ENCODE measurements around the gene BCAT1. TPM values are rescaled to one million over a fixed set of nuclear protein-coding genes. Genes with fewer than 3 reads are reported as not detected.

Gene BCAT1
- total and polyA plus RNA-seq, 8 donors = 1.3 to 33.0 (median 7.4) TPM

GRCh38 chr12:24945845-24946244, 3.1 kb downstream of the BCAT1 start:
- H3K9me3 ChIP-seq = no peaks in the 10 kb centered on the region
- DNase-seq = no peak
- intact Hi-C loops (cut with DNase I; ENCODE audit: low total_unique reads) = no loop called here

GRCh38 chr12:24945039-24945438, 3.9 kb downstream of the BCAT1 start:
- Histone ChIP-seq H3K36me3 (no peaks in the 10 kb centered on the region), H3K4me3 (no peak overlapping the region), H3K27ac (no peak overlapping the region), H3K27me3 (peaks cover 0 to 21% (median 6%) of the 10 kb centered on the region in 3 donors), H3K9me3 (no peaks in the 10 kb centered on the region), H3K4me1 (peaks cover 0 to 21% (median 13%) of the 10 kb centered on the region in 4 donors)
- TF ChIP-seq EP300 (IDR thresholded peaks at IDR 0.05) (no peak), POLR2AphosphoS5 (IDR thresholded peaks at IDR 0.05) (no peak), CTCF (IDR thresholded peaks at IDR 0.05) (no peak), POLR2A (IDR thresholded peaks at IDR 0.05) (no peak)
- intact Hi-C loops (cut with DNase I; ENCODE audit: low total_unique reads) = no loop called here
- no peak for DNase-seq
- 87 to 97% (median 92%) methylated on average over 1 of the region's 1 CpG for WGBS, 5 donors

More at GRCh38 chr12:24945845-24946244, 3.1 kb downstream of the BCAT1 start:
- H3K4me3 ChIP-seq = no peak overlapping the region
- H3K4me1 ChIP-seq = peaks cover 0 to 21% (median 13%) of the 10 kb centered on the region in 4 donors
- no peaks in the 10 kb centered on the region for H3K36me3 ChIP-seq
- peaks cover 0 to 21% (median 6%) of the 10 kb centered on the region in 3 donors for H3K27me3 ChIP-seq
- TF ChIP-seq POLR2A (IDR thresholded peaks at IDR 0.05) (no peak), CTCF (IDR thresholded peaks at IDR 0.05) (no peak), POLR2AphosphoS5 (IDR thresholded peaks at IDR 0.05) (no peak), EP300 (IDR thresholded peaks at IDR 0.05) (no peak)
- H3K27ac ChIP-seq = no peak overlapping the region

- no peak overlapping the region for H3K27ac ChIP-seq
- no peaks in the 10 kb centered on the region for H3K9me3 ChIP-seq
- intact Hi-C loops (cut with DNase I; ENCODE audit: low total_unique reads) = no loop called here
- H3K36me3 ChIP-seq = no peaks in the 10 kb centered on the region
- no peak for TF ChIP-seq POLR2A (IDR thresholded peaks at IDR 0.05)
- no peak for TF ChIP-seq EP300 (IDR thresholded peaks at IDR 0.05)
- TF ChIP-seq POLR2AphosphoS5 (IDR thresholded peaks at IDR 0.05) = no peak
- TF ChIP-seq CTCF (IDR thresholded peaks at IDR 0.05) = no peak
- WGBS, 5 donors = 89 to 94% (median 93%) methylated on average over 2 of the region's 2 CpGs
- peaks cover 0 to 19% (median 6%) of the 10 kb centered on the region in 3 donors for H3K27me3 ChIP-seq
- DNase-seq = no peak
- H3K4me1 ChIP-seq = peaks cover 0 to 21% (median 13%) of the 10 kb centered on the region in 4 donors
- no peak overlapping the region for H3K4me3 ChIP-seq
Measured at GRCh38 chr12:24944601-24944975, 4.3 kb downstream of the BCAT1 start.

- no peak for DNase-seq
- H3K9me3 ChIP-seq = no peaks in the 10 kb centered on the region
- H3K36me3 ChIP-seq = no peaks in the 10 kb centered on the region
- no peak for TF ChIP-seq CTCF (IDR thresholded peaks at IDR 0.05)
- peaks cover 0 to 14% (median 4%) of the 10 kb centered on the region in 3 donors for H3K27me3 ChIP-seq
- WGBS, 5 donors = 68 to 81% (median 69%) methylated on average over 6 of the region's 6 CpGs
- intact Hi-C loops (cut with DNase I; ENCODE audit: low total_unique reads) = no loop called here
- peaks cover 0 to 16% (median 9%) of the 10 kb centered on the region in 4 donors for H3K4me1 ChIP-seq
- H3K4me3 ChIP-seq = no peak overlapping the region
- H3K27ac ChIP-seq = no peak overlapping the region
Measured at GRCh38 chr12:24943947-24944600, 4.8 kb downstream of the BCAT1 start.
